HepG2 (cell line): ENCODE results near the gene GABRB1. TPM values are rescaled to one million over a fixed set of nuclear protein-coding genes. Genes with fewer than 3 reads are reported as not detected.
A peak's percentile ranks its signal among the peaks of the same experiment; 100 is the strongest.

Experiments
- ATAC-seq: fragments of 200-7000 bp; cut with Tn5 transposase; 3 replicates; pipeline ENCODE4 v1.9.1; 2020; ENCODE audit warnings: mild to moderate bottlenecking, moderate library complexity
- BruUV-seq: library from RNA; stranded (reverse); fragments of 400-500 nt; replicated peaks from 2 replicates; lab custom pipeline; 2021; lab: Mats Ljungman, UMichigan
- CTCF ChIA-PET: fragments of 300-600 bp; formaldehyde crosslinking; extraction: SDS; loops from one replicate; lab custom pipeline; 2021; ENCODE audit warnings: low total read pairs, inconsistent platforms, low intra/inter-chr PET ratio; lab: Yijun Ruan, JAX
- POLR2A ChIA-PET: fragments of 350-600 bp; sonication (Branson Sonifier 250); formaldehyde crosslinking; loops from one replicate; lab custom pipeline; 2020; ENCODE audit warnings: antibody characterized with exemption, inconsistent platforms; lab: Yijun Ruan, JAX
- DNase-seq: peaks from one replicate; pipeline ENCODE4 v3.0.0-alpha.2; 2015; ENCODE audit warnings: low spot score
- FAIRE-seq: peaks from 3 replicates; lab custom pipeline; 2011; peaks lifted over from hg19 to GRCh38; lab: Jason Lieb, UNC
- H2AFZ ChIP-seq: one replicate; pipeline ENCODE4 v1.6.1; 2011; ENCODE audit warnings: low read length, inconsistent platforms
- H3K27ac ChIP-seq: fragments of 300-600 bp; 3 replicates; pipeline ENCODE4 v1.8.0; 2011; ENCODE audit warnings: mixed run types, mild to moderate bottlenecking, mixed read lengths, low read length, inconsistent platforms; ENCODE audit not compliant: insufficient read depth; ENCODE audit errors: extremely low read length
- H3K27me3 ChIP-seq, 2 experiments: fragments of 200-600 bp in 1 of 2; 2 replicates in 1 of 2; 3 replicates in 1 of 2; pipeline versions ENCODE4 v1.6.0 to v1.8.0; 2011; ENCODE audit warnings: low read length in 2 of 2, mild to moderate bottlenecking in 2 of 2, moderate library complexity in 2 of 2, inconsistent platforms in 1 of 2; ENCODE audit not compliant: insufficient read depth in 2 of 2, control insufficient read depth in 1 of 2
- H3K36me3 ChIP-seq, 2 experiments: fragments of 200-600 bp in 1 of 2; replicated peaks in 1 of 2; 2 replicates in 1 of 2; 3 replicates in 1 of 2; pipeline versions ENCODE4 v1.5.1 to v1.8.0; 2011; ENCODE audit warnings: low read length in 2 of 2, inconsistent platforms in 1 of 2; ENCODE audit not compliant: insufficient read depth in 2 of 2, control insufficient read depth in 1 of 2
- H3K4me1 ChIP-seq: 2 replicates; pipeline ENCODE4 v1.5.1; 2012; ENCODE audit warnings: low read length, inconsistent platforms; ENCODE audit not compliant: insufficient read depth
- H3K4me2 ChIP-seq: 2 replicates; pipeline ENCODE4 v1.6.0; 2011; ENCODE audit warnings: low read depth, low read length, inconsistent platforms
- H3K4me3 ChIP-seq, 3 experiments: fragments of 200-600 bp in 1 of 3; sonication (generic), shearing (Covaris generic) in 1 of 3; replicated peaks in 1 of 3; 2 replicates each; pipeline ENCODE4 v1.5.1; 2011 to 2016; ENCODE audit warnings: low read length in 3 of 3, inconsistent platforms in 2 of 3, low read depth in 2 of 3, mild to moderate bottlenecking in 2 of 3, control low read depth in 1 of 3, mixed read lengths in 1 of 3; ENCODE audit not compliant: insufficient read depth in 1 of 3
- H3K79me2 ChIP-seq: one replicate; pipeline ENCODE4 v1.6.1; 2011; ENCODE audit warnings: low read length, inconsistent platforms; ENCODE audit not compliant: insufficient read depth
- H3K9ac ChIP-seq: 2 replicates; pipeline ENCODE4 v1.6.0; 2011; ENCODE audit warnings: mild to moderate bottlenecking, low read depth, low read length, inconsistent platforms; ENCODE audit not compliant: insufficient read depth
- H3K9me3 ChIP-seq: 2 replicates; pipeline ENCODE4 v1.5.1; 2012; ENCODE audit warnings: mild to moderate bottlenecking, low read length
- H4K20me1 ChIP-seq: 2 replicates; pipeline ENCODE4 v1.6.0; 2011; ENCODE audit warnings: inconsistent platforms, mild to moderate bottlenecking, low read length, moderate library complexity; ENCODE audit not compliant: insufficient read depth
- ATF7 ChIP-seq, 2 experiments: fragments of 450-650 bp in 1 of 2; sonication (generic) in 1 of 2; formaldehyde crosslinking in 1 of 2; IDR thresholded peaks; 2 replicates each; pipeline versions ENCODE4 v1.4.0 to v1.6.1; 2016 to 2020; ENCODE audit warnings: antibody characterized with exemption in 1 of 2, mild to moderate bottlenecking in 1 of 2, missing genetic modification reagents in 1 of 2
- ATF7-NPFF ChIP-seq: sonication (generic); formaldehyde crosslinking; IDR thresholded peaks from 2 replicates; pipeline ENCODE4 v1.8.1; 2023; ENCODE audit warnings: mild to moderate bottlenecking, low read depth, missing genetic modification reagents, moderate library complexity
- CREB1 ChIP-seq, 2 experiments: fragments of 450-650 bp in 1 of 2; IDR thresholded peaks; 2 replicates each; pipeline ENCODE4 v1.6.1; 2016 to 2017; ENCODE audit warnings: control low read depth in 1 of 2, mild to moderate bottlenecking in 1 of 2, missing compliant biosample characterization in 1 of 2, missing genetic modification characterization in 1 of 2
- FOSL2 ChIP-seq: sonication (generic); formaldehyde crosslinking; IDR thresholded peaks from 2 replicates; pipeline ENCODE4 v1.4.0; 2020; ENCODE audit warnings: missing genetic modification reagents
- GATAD2A ChIP-seq: IDR thresholded peaks from 2 replicates; pipeline ENCODE4 v1.6.1; 2016
- HOMEZ ChIP-seq: IDR thresholded peaks from 2 replicates; pipeline ENCODE4 v1.6.1; 2016; ENCODE audit warnings: low read depth
- HOXA3 ChIP-seq: sonication (generic); formaldehyde crosslinking; IDR thresholded peaks from 2 replicates; pipeline ENCODE4 v1.5.0; 2020; ENCODE audit warnings: missing genetic modification reagents
- HOXA5 ChIP-seq: sonication (generic); formaldehyde crosslinking; IDR thresholded peaks from 2 replicates; pipeline ENCODE4 v1.4.0; 2020; ENCODE audit warnings: missing genetic modification reagents
- MIER3 ChIP-seq: IDR thresholded peaks from 2 replicates; pipeline ENCODE4 v1.6.1; 2016; ENCODE audit warnings: missing compliant biosample characterization, borderline replicate concordance
- NAIF1 ChIP-seq: sonication (generic); formaldehyde crosslinking; IDR thresholded peaks from 2 replicates; pipeline ENCODE4 v1.5.0; 2020; ENCODE audit warnings: mild to moderate bottlenecking, missing genetic modification reagents, borderline replicate concordance
- NR2F2 ChIP-seq: IDR thresholded peaks from 2 replicates; pipeline ENCODE4 v1.6.1; 2012; ENCODE audit warnings: low read depth, inconsistent platforms, borderline replicate concordance
- RARG ChIP-seq: sonication (generic); formaldehyde crosslinking; IDR thresholded peaks from 2 replicates; pipeline ENCODE4 v1.4.0; 2020; ENCODE audit warnings: low read depth, mild to moderate bottlenecking, missing genetic modification reagents
- ZBTB10 ChIP-seq: sonication (generic); formaldehyde crosslinking; IDR thresholded peaks from 2 replicates; pipeline ENCODE4 v1.4.0; 2020; ENCODE audit warnings: missing genetic modification reagents, borderline replicate concordance
- ZBTB44 ChIP-seq: sonication (generic); formaldehyde crosslinking; IDR thresholded peaks from 2 replicates; pipeline ENCODE4 v1.4.0; 2020; ENCODE audit warnings: missing genetic modification reagents
- WGBS: methylation state at CpG from one replicate; pipeline ENCODE4 v1.1.6; 2017; ENCODE audit warnings: low lambda C conversion rate; 5-methylcytosine and 5-hydroxymethylcytosine counted together
- in situ Hi-C: cut with HindIII; loops from 2 replicates; pipeline ENCODE4 v1.10.0; 2017; ENCODE audit warnings: low pct_unique_long_range_greater_than_20kb; ENCODE audit not compliant: extremely low pct_ligation_motif_present
- intact Hi-C: fragments of 100-400 bp; cut with micrococcal nuclease; formaldehyde crosslinking; loops from one replicate; pipeline ENCODE4 v1.10.0; 2022; ENCODE audit not compliant: unreplicated experiment
- polyA plus RNA-seq, 8 experiments: library from polyadenylated mRNA; depleted of rRNA in 3 of 8; stranded (reverse) in 7 of 8; unstranded in 1 of 8; fragments of >200 nt; fragmentation: Illumina TruSeq in 4 of 8; extraction: Trizol in 4 of 8; gene quantifications; 2 replicates each; pipeline versions ENCODE4 v1.2.1 to v1.2.3, GENCODE V29; 2011 to 2016; ENCODE audit warnings: low read depth in 4 of 8, missing spikeins in 1 of 8, mixed read lengths in 1 of 8; ENCODE audit not compliant: insufficient read depth in 1 of 8
- total RNA-seq, 5 experiments: library from RNA; depleted of rRNA; stranded (reverse); fragments of >200 nt; fragmentation: Illumina TruSeq; extraction: Trizol; gene quantifications; 2 replicates each; pipeline ENCODE4 v1.2.3, GENCODE V29; 2016; ENCODE audit warnings: low read depth in 1 of 5

GABRB1 gene
- total and polyA plus RNA-seq, 2 of the 13 experiments (the other 11 are each of a cell fraction or from before 2014, with no cell fraction given), result not detected

GRCh38 chr4:47337893-47338292 is 306.5 kb downstream of the GABRB1 start:
- no peaks in the 10 kb centered on the region for H4K20me1 ChIP-seq
- DNase-seq (no peak), ATAC-seq (no peak), FAIRE-seq (no peak)
- ChIA-PET POLR2A (no interaction called here), CTCF (no interaction called here)
- no peak overlapping the region for H3K4me3 ChIP-seq
- intact Hi-C loops (no loop called here), in situ Hi-C loops (no loop called here)
- H3K79me2 ChIP-seq, result no peaks in the 10 kb centered on the region
- TF ChIP-seq HOXA5, result no peak
- TF ChIP-seq ATF7 (IDR thresholded peaks at IDR 0.05), result peak; percentile 78
- TF ChIP-seq ATF7 (CRISPR knock-in tag; IDR thresholded peaks at IDR 0.05), result no peak
- peak; percentile 80 for TF ChIP-seq CREB1 (IDR thresholded peaks at IDR 0.05)
- no peak for TF ChIP-seq CREB1 (CRISPR knock-in tag; IDR thresholded peaks at IDR 0.05)
- 50% methylated on average over 2 of the region's 2 CpGs for WGBS
- H3K9me3 ChIP-seq, result no peaks in the 10 kb centered on the region
- H3K4me1 ChIP-seq, result no peaks in the 10 kb centered on the region
- no peak overlapping the region for H3K27ac ChIP-seq
- H2AFZ ChIP-seq, result no peak overlapping the region
- H3K9ac ChIP-seq, result no peak overlapping the region
- no peak overlapping the region for H3K4me2 ChIP-seq
- no peaks in the 10 kb centered on the region for H3K36me3 ChIP-seq
- BruUV-seq, result no TSS peak
- no peaks in the 10 kb centered on the region for H3K27me3 ChIP-seq

GRCh38 chr4:47340914-47341313 is 309.5 kb downstream of the GABRB1 start:
- 7% methylated on average over 2 of the region's 2 CpGs for WGBS
- ChIA-PET CTCF (no interaction called here), POLR2A (no interaction called here)
- H3K79me2 ChIP-seq, result no peaks in the 10 kb centered on the region
- no peaks in the 10 kb centered on the region for H4K20me1 ChIP-seq
- no peak for DNase-seq
- intact Hi-C loops (no loop called here), in situ Hi-C loops (no loop called here)
- FAIRE-seq, result no peak
- no peak overlapping the region for H3K4me2 ChIP-seq
- ATAC-seq, result no peak
- BruUV-seq, result no TSS peak
- H3K9ac ChIP-seq, result no peak overlapping the region
- H3K9me3 ChIP-seq, result no peaks in the 10 kb centered on the region
- no peaks in the 10 kb centered on the region for H3K36me3 ChIP-seq
- no peaks in the 10 kb centered on the region for H3K4me1 ChIP-seq
- no peak overlapping the region for H2AFZ ChIP-seq
- no peak overlapping the region for H3K4me3 ChIP-seq
- no peak overlapping the region for H3K27ac ChIP-seq
- TF ChIP-seq GATAD2A (CRISPR knock-in tag) (no peak), HOMEZ (no peak), HOXA3 (CRISPR knock-in tag) (no peak), RARG (CRISPR knock-in tag) (no peak), ZBTB10 (CRISPR knock-in tag) (no peak), MIER3 (CRISPR knock-in tag) (no peak), NR2F2 (no peak), NAIF1 (CRISPR knock-in tag) (no peak), FOSL2 (CRISPR knock-in tag) (no peak), ZBTB44 (CRISPR knock-in tag) (no peak), ATF7-NPFF (CRISPR knock-in tag) (no peak)
- no peaks in the 10 kb centered on the region for H3K27me3 ChIP-seq
